IPS-20b (cell line): ENCODE measurements around the gene SLC6A7.
"Not testable (repeated sequence)": the region's sequence is repeated elsewhere in the genome, so short reads cannot be mapped to it uniquely, and the experiment has no call there.

Experiments
- H3K27ac ChIP-seq: one replicate; pipeline ENCODE4 v1.5.1; 2013; ENCODE audit warnings: low read length
- H3K27me3 ChIP-seq: 2 replicates; pipeline ENCODE4 v1.6.1; 2013; ENCODE audit warnings: mild to moderate bottlenecking, low read length, inconsistent platforms; ENCODE audit not compliant: insufficient read depth
- H3K36me3 ChIP-seq: 2 replicates; pipeline ENCODE4 v1.6.1; 2013; ENCODE audit warnings: low read depth, mild to moderate bottlenecking, inconsistent platforms, low read length, moderate library complexity; ENCODE audit not compliant: insufficient read depth
- H3K4me1 ChIP-seq: 2 replicates; pipeline ENCODE4 v1.6.1; 2013; ENCODE audit warnings: mild to moderate bottlenecking, control low read depth, inconsistent platforms, low read length, moderate library complexity; ENCODE audit not compliant: insufficient read depth
- H3K4me3 ChIP-seq: 2 replicates; pipeline ENCODE4 v1.5.1; 2013; ENCODE audit warnings: mild to moderate bottlenecking, low read length, inconsistent platforms
- H3K9ac ChIP-seq: 2 replicates; pipeline ENCODE4 v1.6.1; 2013; ENCODE audit warnings: low read depth, mild to moderate bottlenecking, inconsistent platforms, low read length, moderate library complexity
- H3K9me3 ChIP-seq: 2 replicates; pipeline ENCODE4 v1.6.1; 2013; ENCODE audit warnings: mild to moderate bottlenecking, low read depth, low read length, inconsistent platforms; ENCODE audit not compliant: insufficient read depth

SLC6A7 gene

DNA sequence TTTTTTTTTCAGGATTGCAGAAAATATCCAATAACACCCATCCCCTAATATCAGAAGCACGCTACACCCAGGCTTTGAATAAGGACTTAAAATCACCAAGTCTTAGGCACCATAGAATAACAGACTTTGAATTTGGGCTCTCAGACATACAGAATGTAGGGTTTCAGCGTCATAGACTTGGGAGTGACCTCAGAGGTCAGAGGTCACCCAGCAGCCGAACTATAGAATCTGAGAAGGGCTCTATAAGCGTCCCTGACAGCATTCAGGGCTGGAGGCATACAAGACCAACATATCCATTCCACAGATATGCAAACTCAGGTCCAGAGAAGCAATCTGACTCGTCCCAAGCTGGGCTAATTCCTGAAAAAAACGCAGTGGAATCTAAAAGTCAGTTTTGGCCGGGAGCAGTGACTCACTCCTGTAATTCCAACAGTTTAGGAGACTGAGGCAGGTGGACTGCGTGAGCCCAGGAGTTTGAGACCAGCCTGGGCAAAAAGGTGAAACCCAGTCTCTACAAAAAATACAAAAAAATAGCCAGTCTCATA is 34.7 kb downstream of the SLC6A7 start:
- Histone ChIP-seq H3K4me1 (no peaks in the 10 kb centered on the region), H3K36me3 (no peaks in the 10 kb centered on the region), H3K27ac (no peak overlapping the region)

GRCh38 chr5:150227036-150227435 is 37.2 kb downstream of the SLC6A7 start:
- Histone ChIP-seq H3K9ac (no peak overlapping the region), H3K27ac (no peak overlapping the region), H3K9me3 (no peaks in the 10 kb centered on the region), H3K4me3 (no peak overlapping the region), H3K27me3 (no peaks in the 10 kb centered on the region), H3K4me1 (no peaks in the 10 kb centered on the region), H3K36me3 (no peaks in the 10 kb centered on the region)

More for the DNA sequence above, 34.7 kb downstream of the SLC6A7 start:
- Histone ChIP-seq H3K27me3 (no peaks in the 10 kb centered on the region), H3K9me3 (no peaks in the 10 kb centered on the region), H3K4me3 (no peak overlapping the region), H3K9ac (no peak overlapping the region)

DNA sequence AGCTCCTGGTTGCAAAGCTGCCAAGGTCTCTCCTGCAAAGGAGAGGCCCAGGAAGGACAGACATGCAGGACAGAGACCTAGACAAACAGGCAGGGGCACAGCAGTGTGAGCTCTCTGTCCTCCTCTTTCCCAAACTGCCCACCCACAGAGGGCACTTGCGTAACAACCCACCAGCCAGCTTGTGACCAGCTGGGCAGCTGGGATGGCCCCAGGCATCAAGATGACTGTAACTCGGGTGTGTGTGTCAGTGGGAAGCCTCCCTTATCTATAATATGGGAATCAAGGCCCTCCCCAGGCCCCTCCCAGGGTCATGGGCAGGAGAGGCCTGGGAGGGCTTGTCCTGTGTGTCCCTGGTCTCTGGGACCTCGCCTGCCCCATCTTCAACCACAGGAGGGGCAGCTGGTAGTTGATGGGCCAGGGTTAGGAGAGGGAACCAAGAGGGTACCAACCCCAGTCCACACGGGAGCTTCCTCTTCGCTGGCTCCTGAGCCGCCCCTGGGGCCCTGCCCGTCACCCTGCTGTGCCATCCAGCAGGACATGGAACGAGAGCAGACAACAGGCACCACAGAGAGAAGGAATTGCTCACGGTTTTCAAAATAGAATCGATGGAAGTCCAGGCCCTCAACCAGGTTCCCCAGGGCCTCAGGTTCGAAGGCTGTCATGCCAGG is 37.9 kb downstream of the SLC6A7 start:
- H3K9ac ChIP-seq: no peak overlapping the region
- no peaks in the 10 kb centered on the region for H3K27me3 ChIP-seq
- no peak overlapping the region for H3K27ac ChIP-seq
- H3K4me3 ChIP-seq: no peak overlapping the region
- no peaks in the 10 kb centered on the region for H3K9me3 ChIP-seq
- no peaks in the 10 kb centered on the region for H3K36me3 ChIP-seq
- no peaks in the 10 kb centered on the region for H3K4me1 ChIP-seq

DNA sequence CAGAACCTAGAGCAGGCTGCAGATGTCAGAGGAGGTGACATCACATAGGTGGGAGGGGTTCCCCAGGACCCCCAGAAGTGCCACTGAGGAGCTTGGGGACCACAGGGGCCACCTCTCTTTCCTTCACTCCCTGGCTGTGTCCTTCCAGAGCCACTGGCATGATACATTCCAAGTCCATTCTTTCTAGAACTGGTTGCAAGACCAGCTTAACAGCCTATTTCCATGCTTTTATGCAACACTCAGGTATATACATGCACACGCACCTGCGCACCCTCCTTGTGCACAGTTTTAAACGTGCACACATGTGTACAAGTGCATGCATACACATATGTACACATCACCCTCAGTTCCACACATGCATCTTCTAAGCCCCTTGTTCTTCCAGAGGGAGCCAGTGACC is 39.7 kb downstream of the SLC6A7 start:
- H3K9ac ChIP-seq: no peak overlapping the region
- no peaks in the 10 kb centered on the region for H3K4me1 ChIP-seq
- H3K27me3 ChIP-seq: no peaks in the 10 kb centered on the region
- H3K27ac ChIP-seq: no peak overlapping the region
- H3K9me3 ChIP-seq: no peaks in the 10 kb centered on the region
- H3K36me3 ChIP-seq: no peaks in the 10 kb centered on the region
- no peak overlapping the region for H3K4me3 ChIP-seq

DNA sequence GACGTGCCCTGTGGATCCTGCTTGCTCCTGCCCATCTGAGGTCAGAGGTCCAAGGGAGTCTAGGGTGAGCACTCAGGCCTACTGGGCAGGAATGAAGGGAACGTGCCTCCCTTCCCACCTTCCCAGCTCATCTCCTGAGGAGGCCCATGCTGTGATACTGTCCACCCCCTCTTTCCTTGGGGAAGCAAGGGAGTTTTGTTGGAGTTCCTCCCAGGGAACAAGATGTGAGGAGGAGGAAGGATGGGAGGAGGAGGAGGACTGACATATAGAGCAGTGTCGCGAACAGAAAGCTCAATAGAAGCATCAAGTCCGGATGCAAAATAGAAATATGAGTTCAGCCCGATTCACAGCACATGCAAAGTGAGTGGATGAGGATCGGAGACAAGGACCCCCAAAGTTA is 41.0 kb downstream of the SLC6A7 start:
- Histone ChIP-seq H3K4me1 (no peaks in the 10 kb centered on the region), H3K27ac (no peak overlapping the region), H3K27me3 (no peaks in the 10 kb centered on the region), H3K4me3 (no peak overlapping the region), H3K36me3 (no peaks in the 10 kb centered on the region), H3K9me3 (no peaks in the 10 kb centered on the region), H3K9ac (no peak overlapping the region)

- H3K27me3 ChIP-seq, H3K27ac ChIP-seq, H3K9ac ChIP-seq, H3K36me3 ChIP-seq, H3K4me1 ChIP-seq, H3K4me3 ChIP-seq, H3K9me3 ChIP-seq: not testable (repeated sequence)
These were observed 43.8 kb downstream of the SLC6A7 start for GRCh38 chr5:150233706-150234105.

DNA sequence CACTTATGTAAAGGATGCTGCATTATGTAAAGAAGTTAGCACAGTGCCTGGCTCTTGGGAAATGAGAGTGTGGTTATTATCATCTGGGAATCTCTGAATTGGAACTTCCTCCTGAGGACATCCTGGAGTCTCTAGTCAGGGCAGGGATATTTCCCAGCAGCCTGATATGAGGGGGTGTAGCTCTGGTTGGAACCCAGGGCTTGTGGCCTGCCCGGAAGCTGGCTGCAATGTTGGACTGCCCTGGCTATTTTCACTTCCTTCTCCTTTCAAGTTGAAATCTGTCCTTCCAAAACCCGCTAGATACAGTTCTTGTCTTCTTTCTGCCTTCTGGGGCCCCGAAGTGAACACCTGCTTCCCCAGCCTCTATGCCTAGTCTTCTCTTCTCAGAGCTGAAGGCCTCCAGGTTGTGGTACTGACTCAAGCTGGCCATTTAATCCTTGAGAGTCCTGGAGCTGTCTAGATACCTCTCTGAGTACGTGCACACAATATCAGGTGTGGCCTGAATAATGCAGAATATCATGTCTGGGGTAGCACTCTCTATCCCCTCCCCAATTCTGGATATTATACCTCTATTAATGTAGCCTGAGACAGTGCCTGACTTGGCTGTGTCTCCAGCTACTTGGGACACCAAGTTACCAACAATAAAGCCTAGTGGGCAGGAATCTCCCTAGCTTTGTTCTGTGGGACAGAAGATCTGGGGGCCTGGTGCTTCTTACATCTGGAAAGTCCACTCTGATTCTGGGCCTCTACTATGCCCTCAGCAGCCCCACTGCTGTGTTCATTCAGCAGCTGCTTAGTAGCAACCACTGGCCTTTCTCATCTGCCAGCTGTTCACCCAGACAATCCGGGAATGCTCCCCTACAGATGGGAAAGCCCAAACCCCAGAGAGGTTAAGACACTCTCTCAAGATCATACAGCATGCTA is 45.0 kb downstream of the SLC6A7 start:
- Histone ChIP-seq H3K9ac (no peak overlapping the region), H3K27ac (no peak overlapping the region), H3K4me3 (no peak overlapping the region), H3K4me1 (no peaks in the 10 kb centered on the region), H3K36me3 (no peaks in the 10 kb centered on the region), H3K9me3 (no peaks in the 10 kb centered on the region), H3K27me3 (no peaks in the 10 kb centered on the region; the same call in 1 of the 2 replicates)

- Histone ChIP-seq H3K4me1 (no peaks in the 10 kb centered on the region), H3K36me3 (no peaks in the 10 kb centered on the region), H3K27me3 (no peaks in the 10 kb centered on the region; the same call in 1 of the 2 replicates), H3K4me3 (no peak overlapping the region), H3K9me3 (no peaks in the 10 kb centered on the region), H3K9ac (no peak overlapping the region), H3K27ac (no peak overlapping the region)
These were observed 45.6 kb downstream of the SLC6A7 start for GRCh38 chr5:150235500-150235854.

GRCh38 chr5:150236313-150236712 is 46.5 kb downstream of the SLC6A7 start:
- Histone ChIP-seq H3K4me3 (no peak overlapping the region), H3K36me3 (no peaks in the 10 kb centered on the region), H3K27me3 (no peaks in the 10 kb centered on the region; the same call in 1 of the 2 replicates), H3K4me1 (no peaks in the 10 kb centered on the region), H3K9ac (no peak overlapping the region), H3K9me3 (no peaks in the 10 kb centered on the region), H3K27ac (no peak overlapping the region)

GRCh38 chr5:150236981-150237754 is 47.3 kb downstream of the SLC6A7 start:
- no peak overlapping the region for H3K9ac ChIP-seq
- H3K36me3 ChIP-seq: no peaks in the 10 kb centered on the region
- no peaks in the 10 kb centered on the region for H3K4me1 ChIP-seq
- H3K27me3 ChIP-seq: no peaks in the 10 kb centered on the region; the same call in 1 of the 2 replicates
- H3K27ac ChIP-seq: no peak overlapping the region
- no peak overlapping the region for H3K4me3 ChIP-seq
- H3K9me3 ChIP-seq: no peaks in the 10 kb centered on the region

DNA sequence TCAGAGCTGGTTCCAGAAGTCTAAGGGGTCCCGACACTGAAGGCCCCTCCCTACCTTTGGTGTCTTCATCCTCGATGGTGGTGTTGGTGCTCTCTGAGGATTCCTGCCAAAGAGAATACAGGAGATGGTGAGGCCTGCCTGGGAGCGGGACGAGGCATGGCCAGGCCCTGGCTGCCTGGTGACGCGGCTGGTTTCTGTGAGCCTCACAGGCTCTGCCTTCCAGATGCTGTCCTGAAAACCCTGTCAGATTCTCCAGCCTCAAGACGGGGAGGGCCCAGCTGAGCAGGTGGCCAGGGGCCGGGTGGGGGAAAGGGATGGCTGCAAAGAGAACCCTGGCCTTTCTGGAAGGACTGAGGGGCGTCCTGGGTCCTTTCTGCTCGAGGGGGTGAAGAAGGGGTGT is 48.8 kb downstream of the SLC6A7 start:
- Histone ChIP-seq H3K27ac (no peak overlapping the region), H3K27me3 (no peaks in the 10 kb centered on the region; the same call in 1 of the 2 replicates), H3K4me1 (no peaks in the 10 kb centered on the region), H3K9me3 (no peaks in the 10 kb centered on the region), H3K4me3 (no peak overlapping the region), H3K9ac (no peak overlapping the region), H3K36me3 (no peaks in the 10 kb centered on the region)
